SK-N-SH (cell line): Measurements from ENCODE around the gene YJEFN3. TPM values are rescaled to one million over a fixed set of nuclear protein-coding genes. Genes with fewer than 3 reads are reported as not detected.

Source experiments
- CTCF ChIA-PET: fragments of 300-600, 350-600 bp; formaldehyde crosslinking; extraction: SDS; loops from one replicate; lab custom pipeline; 2021; lab: Yijun Ruan, JAX
- POLR2A ChIA-PET: fragments of 350-600 bp; sonication (Branson Sonifier 250); formaldehyde crosslinking; extraction: SDS; loops from one replicate; lab custom pipeline; 2020; ENCODE audit warnings: antibody characterized with exemption, inconsistent platforms; lab: Yijun Ruan, JAX
- DNase-seq: peaks from one replicate; pipeline ENCODE4 v3.0.0; 2012
- H2AFZ ChIP-seq: fragments of 200-600 bp; sonication (generic); 2 replicates; pipeline ENCODE4 v1.8.1; 2016; ENCODE audit warnings: antibody characterized with exemption, mild to moderate bottlenecking, low read depth
- H3F3A ChIP-seq: fragments of 200-600 bp; sonication (generic); replicated peaks from 2 replicates; pipeline ENCODE3; 2016; ENCODE audit warnings: antibody characterized with exemption, mild to moderate bottlenecking; ENCODE audit not compliant: insufficient read depth
- H3K27ac ChIP-seq, 2 experiments: fragments of 200-500 bp in 1 of 2; fragments of 200-600 bp in 1 of 2; sonication (Bioruptor generic) in 1 of 2; sonication (generic), shearing (Covaris generic) in 1 of 2; 2 replicates each; pipeline versions ENCODE4 v1.5.1 to v1.6.1; 2014 to 2016; ENCODE audit warnings: low read depth in 2 of 2, inconsistent platforms in 1 of 2, low read length in 1 of 2, mild to moderate bottlenecking in 1 of 2, mixed read lengths in 1 of 2
- H3K27me3 ChIP-seq: fragments of 200-600 bp; sonication (generic), shearing (Covaris generic); 2 replicates; pipeline ENCODE4 v1.6.1; 2016; ENCODE audit warnings: mixed run types; ENCODE audit not compliant: insufficient read depth
- H3K36me3 ChIP-seq, 2 experiments: fragments of 200-500 bp in 1 of 2; fragments of 200-600 bp in 1 of 2; sonication (Bioruptor generic) in 1 of 2; sonication (generic) in 1 of 2; replicated peaks in 1 of 2; 2 replicates each; pipeline versions ENCODE3 to v1.5.1; 2014 to 2016; ENCODE audit warnings: low read length in 1 of 2, mild to moderate bottlenecking in 1 of 2; ENCODE audit not compliant: insufficient read depth in 2 of 2, control insufficient read depth in 1 of 2
- H3K4me1 ChIP-seq, 2 experiments: fragments of 200-500 bp in 1 of 2; fragments of 200-600 bp in 1 of 2; sonication (Bioruptor generic) in 1 of 2; sonication (generic), shearing (Covaris generic) in 1 of 2; 2 replicates each; pipeline versions ENCODE4 v1.5.1 to v1.6.1; 2014 to 2016; ENCODE audit warnings: low read depth in 1 of 2, low read length in 1 of 2, mixed run types in 1 of 2; ENCODE audit not compliant: insufficient read depth in 2 of 2, control insufficient read depth in 1 of 2
- H3K4me2 ChIP-seq: fragments of 200-600 bp; sonication (generic), shearing (Covaris generic); 2 replicates; pipeline ENCODE4 v1.6.1; 2017; ENCODE audit warnings: mixed run types
- H3K4me3 ChIP-seq, 2 experiments: fragments of 200-500 bp in 1 of 2; fragments of 200-600 bp in 1 of 2; sonication (Bioruptor generic) in 1 of 2; sonication (generic), shearing (Covaris generic) in 1 of 2; 2 replicates each; pipeline versions ENCODE4 v1.5.1 to v1.8.1; 2014 to 2016; ENCODE audit warnings: low read depth in 2 of 2, inconsistent platforms in 1 of 2, low read length in 1 of 2, mild to moderate bottlenecking in 1 of 2, mixed read lengths in 1 of 2, moderate library complexity in 1 of 2
- H3K79me2 ChIP-seq: fragments of 200-600 bp; sonication (generic); 2 replicates; pipeline ENCODE4 v1.8.1; 2017; ENCODE audit warnings: mild to moderate bottlenecking; ENCODE audit not compliant: insufficient read depth
- H3K9ac ChIP-seq: fragments of 200-600 bp; sonication (generic); 2 replicates; pipeline ENCODE4 v1.6.1; 2017; ENCODE audit warnings: mixed run types
- H3K9me2 ChIP-seq: fragments of 200-600 bp; sonication (generic); 2 replicates; pipeline ENCODE4 v1.6.1; 2017; ENCODE audit warnings: mixed run types
- H3K9me3 ChIP-seq: fragments of 200-600 bp; sonication (generic); 2 replicates; pipeline ENCODE4 v1.6.1; 2017; ENCODE audit warnings: mixed run types, mild to moderate bottlenecking, moderate library complexity
- H4K20me1 ChIP-seq: fragments of 200-600 bp; sonication (generic); 2 replicates; pipeline ENCODE4 v1.6.1; 2017; ENCODE audit warnings: mild to moderate bottlenecking, mixed run types; ENCODE audit not compliant: insufficient read depth
- ELF1 ChIP-seq: IDR thresholded peaks from 2 replicates; pipeline ENCODE4 v1.4.0; 2012
- EZH2phosphoT487 ChIP-seq: fragments of 200-600 bp; sonication (generic); IDR thresholded peaks from 2 replicates; pipeline ENCODE4 v1.6.1; 2017; ENCODE audit warnings: low read depth, mixed run types, mild to moderate bottlenecking, antibody characterized with exemption, moderate library complexity, borderline replicate concordance
- IRF3 ChIP-seq: fragments of 150-350 bp; IDR thresholded peaks from 2 replicates; pipeline ENCODE4 v1.6.1; 2016; ENCODE audit warnings: mild to moderate bottlenecking, low read depth, low read length
- MEF2A ChIP-seq: IDR thresholded peaks from 2 replicates; pipeline ENCODE4 v1.4.0; 2012; ENCODE audit warnings: low read depth, borderline replicate concordance
- NFIC ChIP-seq: IDR thresholded peaks from 2 replicates; pipeline ENCODE4 v1.4.0; 2012; ENCODE audit warnings: borderline replicate concordance
- RAD21 ChIP-seq: IDR thresholded peaks from 2 replicates; pipeline ENCODE4 v1.6.1; 2012; ENCODE audit warnings: mild to moderate bottlenecking, low read length
- RXRA ChIP-seq: IDR thresholded peaks from 2 replicates; pipeline ENCODE4 v1.4.0; 2012; ENCODE audit warnings: low read depth, mild to moderate bottlenecking, borderline replicate concordance
- SIN3A ChIP-seq: IDR thresholded peaks from 2 replicates; pipeline ENCODE4 v1.6.1; 2012; ENCODE audit warnings: low read depth, mild to moderate bottlenecking, low read length, moderate library complexity, borderline replicate concordance
- USF1 ChIP-seq: IDR thresholded peaks from 2 replicates; pipeline ENCODE4 v1.4.0; 2012; ENCODE audit warnings: low read depth, borderline replicate concordance
- USF2 ChIP-seq: fragments of 150-350 bp; IDR thresholded peaks from 2 replicates; pipeline ENCODE4 v1.6.1; 2017; ENCODE audit warnings: antibody characterized with exemption, low read length, low read depth, borderline replicate concordance
- ZBTB33 ChIP-seq: IDR thresholded peaks from 2 replicates; pipeline ENCODE4 v1.4.0; 2012; ENCODE audit warnings: low read depth, borderline replicate concordance
- WGBS: methylation state at CpG from one replicate; pipeline ENCODE4 v1.1.6; 2017; ENCODE audit warnings: low lambda C conversion rate; 5-methylcytosine and 5-hydroxymethylcytosine counted together
- polyA plus RNA-seq, 3 experiments: library from polyadenylated mRNA; depleted of rRNA; stranded (reverse); fragments of >200 nt; gene quantifications; 2 replicates each; pipeline ENCODE4 v1.2.3, GENCODE V29; 2012

YJEFN3 gene
- polyA plus RNA-seq, 1 of the 3 experiments (the other 2 are of a cell fraction): 7.2 TPM

- TF ChIP-seq IRF3 (no peak), RXRA (no peak), SIN3A (no peak), ELF1 (no peak), USF1 (no peak), EZH2phosphoT487 (no peak)
Observed at GRCh38 chr19:19529783-19530422, 1.2 kb downstream of the YJEFN3 start (continued).

- ChIA-PET POLR2A (no interaction called here), CTCF (interaction anchor here (1.2 to 15.3 kb wide), 6 partner anchors 14 to 187 kb away, joined by 3 to 258 read pairs (median 28); partner anchors contain the start of genes GMIP, NDUFA13 and TSSK6)
- Histone ChIP-seq H3K27me3 (no peaks in the 10 kb centered on the region), H3K9me2 (no peaks in the 10 kb centered on the region), H2AFZ (no peak overlapping the region), H3F3A (peaks cover 14% of the 10 kb centered on the region), H3K79me2 (peaks cover 3% of the 10 kb centered on the region; the same call in 1 of the 2 replicates), H3K27ac (no peak overlapping the region), H3K9me3 (no peaks in the 10 kb centered on the region), H3K4me2 (no peak overlapping the region), H4K20me1 (peaks cover 21% of the 10 kb centered on the region), H3K9ac (no peak overlapping the region), H3K36me3 (peaks cover 5 to 12% of the 10 kb centered on the region in 2 experiments), H3K4me3 (no peak overlapping the region), H3K4me1 (peaks cover 0 to 14% of the 10 kb centered on the region in 2 experiments; a peak in 1 of 4 replicates)
- DNase-seq: no peak
- TF ChIP-seq RAD21: no peak
- TF ChIP-seq NFIC: no peak
- no peak for TF ChIP-seq ELF1
- TF ChIP-seq MEF2A: no peak
- no peak for TF ChIP-seq ZBTB33
- TF ChIP-seq USF2: no peak
- 89% methylated on average over 8 of the region's 9 CpGs for WGBS
Observed at GRCh38 chr19:19530423-19530804, 1.7 kb downstream of the YJEFN3 start.
